Breast epithelium (tissue), 4 donors: Measurements from ENCODE around the gene PPFIA2. TPM values are rescaled to one million over a fixed set of nuclear protein-coding genes. Genes with fewer than 3 reads are reported as not detected.
"Not testable (repeated sequence)": the region's sequence is repeated elsewhere in the genome, so short reads cannot be mapped to it uniquely, and the experiment has no call there.

Source experiments
- DNase-seq, 2 donors: peaks; one replicate each; pipeline ENCODE4 v3.0.0-alpha.2; 2019; ENCODE audit warnings: low spot score in 2 of 2
- H3K27ac ChIP-seq, 2 donors: fragments of 200-600 bp; sonication (generic) in 1 of 2; one replicate each; pipeline ENCODE4 v1.5.1; 2016 to 2019; ENCODE audit warnings: mild to moderate bottlenecking in 1 of 2
- H3K27me3 ChIP-seq, 2 donors: fragments of 200-600 bp; sonication (generic) in 1 of 2; one replicate each; pipeline versions ENCODE4 v1.5.1 to v1.6.0; 2017 to 2019; ENCODE audit warnings: control low read depth in 1 of 2, mild to moderate bottlenecking in 1 of 2
- H3K36me3 ChIP-seq: fragments of 200-600 bp; one replicate; pipeline ENCODE4 v1.5.1; 2019
- H3K4me1 ChIP-seq, 2 donors: fragments of 200-600 bp; sonication (generic); one replicate each; pipeline ENCODE4 v1.5.1; 2016 to 2019; ENCODE audit warnings: control low read depth in 1 of 2
- H3K4me3 ChIP-seq, 3 donors: fragments of 200-600 bp; sonication (generic); 1 replicate in 2 of 3; 2 replicates in 1 of 3; pipeline ENCODE4 v1.5.1; 2016 to 2019; ENCODE audit warnings: mild to moderate bottlenecking in 3 of 3, moderate library complexity in 2 of 3
- H3K9me3 ChIP-seq, 2 donors: fragments of 200-600 bp; sonication (generic) in 1 of 2; one replicate each; pipeline ENCODE4 v1.5.1; 2016 to 2019; ENCODE audit warnings: control low read depth in 1 of 2
- CTCF ChIP-seq, 3 donors: fragments of 450-650 bp; IDR thresholded peaks; one replicate each; pipeline ENCODE4 v1.5.1; 2016 to 2017; ENCODE audit warnings: antibody characterized with exemption in 3 of 3, mild to moderate bottlenecking in 3 of 3, moderate library complexity in 3 of 3
- POLR2A ChIP-seq: fragments of 450-650 bp; IDR thresholded peaks from one replicate; pipeline ENCODE4 v1.6.1; 2016; ENCODE audit warnings: antibody characterized with exemption, mild to moderate bottlenecking, moderate library complexity
- POLR2AphosphoS5 ChIP-seq, 3 donors: sonication (generic); formaldehyde crosslinking; IDR thresholded peaks; one replicate each; pipeline ENCODE4 v1.6.1; 2017; ENCODE audit warnings: antibody characterized with exemption in 3 of 3
- intact Hi-C: fragments of 100-400 bp; cut with DNase I; formaldehyde crosslinking; loops from one replicate; pipeline ENCODE4 v1.15.1; 2023; ENCODE audit warnings: low total_unique reads
- total RNA-seq, 3 donors: library from RNA; depleted of rRNA; stranded (reverse); fragments of >200 nt; gene quantifications; one replicate each; pipeline ENCODE4 v1.1.0, GENCODE V29; 2016

PPFIA2 gene
- total RNA-seq, 3 donors from 2014 or later, result 0.44 to 3.8 (median 0.98) TPM

GRCh38 chr12:81615026-81615588 lies 144.0 kb downstream of the PPFIA2 start:
- H3K27me3 ChIP-seq, result no peaks in the 10 kb centered on the region
- no peaks in the 10 kb centered on the region for H3K36me3 ChIP-seq
- no peaks in the 10 kb centered on the region for H3K4me1 ChIP-seq
- H3K9me3 ChIP-seq, result no peaks in the 10 kb centered on the region
- no peak overlapping the region for H3K4me3 ChIP-seq
- intact Hi-C loops, result no loop called here
- no peak for TF ChIP-seq POLR2A
- no peak for TF ChIP-seq CTCF (IDR thresholded peaks at IDR 0.05)
- TF ChIP-seq POLR2AphosphoS5 (IDR thresholded peaks at IDR 0.05), result no peak
- no peak for DNase-seq
- no peak overlapping the region for H3K27ac ChIP-seq

- Histone ChIP-seq H3K9me3 (no peaks in the 10 kb centered on the region), H3K27ac (no peak overlapping the region), H3K4me1 (no peaks in the 10 kb centered on the region), H3K27me3 (no peaks in the 10 kb centered on the region), H3K36me3 (no peaks in the 10 kb centered on the region), H3K4me3 (no peak overlapping the region)
- intact Hi-C loops, result no loop called here
- TF ChIP-seq POLR2A (no peak), POLR2AphosphoS5 (IDR thresholded peaks at IDR 0.05) (no peak), CTCF (IDR thresholded peaks at IDR 0.05) (no peak)
- no peak for DNase-seq
These were observed 147.9 kb downstream of the PPFIA2 start for GRCh38 chr12:81610955-81611889.

GRCh38 chr12:81597928-81598604 lies 161.1 kb downstream of the PPFIA2 start:
- no peak for DNase-seq
- intact Hi-C loops, result no loop called here
- H3K4me3 ChIP-seq, result no peak overlapping the region
- no peaks in the 10 kb centered on the region for H3K36me3 ChIP-seq
- no peaks in the 10 kb centered on the region for H3K9me3 ChIP-seq
- H3K4me1 ChIP-seq, result no peaks in the 10 kb centered on the region
- no peak for TF ChIP-seq POLR2AphosphoS5 (IDR thresholded peaks at IDR 0.05)
- no peak for TF ChIP-seq POLR2A
- no peak for TF ChIP-seq CTCF (IDR thresholded peaks at IDR 0.05)
- H3K27ac ChIP-seq, result no peak overlapping the region
- no peaks in the 10 kb centered on the region for H3K27me3 ChIP-seq

- TF ChIP-seq CTCF (IDR thresholded peaks at IDR 0.05) (no peak), POLR2AphosphoS5 (IDR thresholded peaks at IDR 0.05) (no peak), POLR2A (no peak)
- no peak for DNase-seq
- Histone ChIP-seq H3K36me3 (no peaks in the 10 kb centered on the region), H3K4me1 (no peaks in the 10 kb centered on the region), H3K4me3 (no peak overlapping the region), H3K27me3 (no peaks in the 10 kb centered on the region), H3K27ac (no peak overlapping the region), H3K9me3 (no peaks in the 10 kb centered on the region)
- intact Hi-C loops, result no loop called here
These were observed 162.6 kb downstream of the PPFIA2 start for GRCh38 chr12:81596558-81596957.

- peaks cover 0 to 14% of the 10 kb centered on the region in 2 donors for H3K9me3 ChIP-seq
- intact Hi-C loops, result no loop called here
- no peaks in the 10 kb centered on the region for H3K4me1 ChIP-seq
- H3K4me3 ChIP-seq, result no peak overlapping the region
- H3K36me3 ChIP-seq, result no peaks in the 10 kb centered on the region
- TF ChIP-seq POLR2A (no peak), POLR2AphosphoS5 (IDR thresholded peaks at IDR 0.05) (no peak), CTCF (IDR thresholded peaks at IDR 0.05) (no peak)
- DNase-seq, result no peak
- H3K27ac ChIP-seq, result no peak overlapping the region
- H3K27me3 ChIP-seq, result no peaks in the 10 kb centered on the region
These were observed 167.9 kb downstream of the PPFIA2 start for GRCh38 chr12:81591256-81591655.

GRCh38 chr12:81590703-81591102 lies 168.4 kb downstream of the PPFIA2 start:
- H3K4me1 ChIP-seq, H3K27ac ChIP-seq, H3K36me3 ChIP-seq, DNase-seq, H3K4me3 ChIP-seq, intact Hi-C loops, H3K27me3 ChIP-seq: not testable (repeated sequence)
- peaks cover 0 to 14% of the 10 kb centered on the region in 2 donors for H3K9me3 ChIP-seq
